Naive thymus-derived CD4-positive, alpha-beta T cell (primary cell): ENCODE data around the gene PIK3C3. TPM values are rescaled to one million over a fixed set of nuclear protein-coding genes. Genes with fewer than 3 reads are reported as not detected.

Experiments
- ATAC-seq: fragments of 150-1000 bp; cut with Tn5 transposase; 2 replicates; pipeline ENCODE4 v1.10.0; 2021; ENCODE audit warnings: mild to moderate bottlenecking, moderate library complexity
- CTCF ChIA-PET: fragments of 350-600 bp; sonication (Branson Sonifier 250); formaldehyde crosslinking; loops from one replicate; lab custom pipeline; 2021; ENCODE audit warnings: antibody characterized with exemption; lab: Charles Lee
- POLR2A ChIA-PET: fragments of 350-600 bp; sonication (Branson Sonifier 250); formaldehyde crosslinking; loops from one replicate; lab custom pipeline; 2021; ENCODE audit warnings: antibody characterized with exemption, inconsistent platforms; lab: Charles Lee
- DNase-seq, 9 donors: peaks; one replicate each; pipeline versions ENCODE4 v3.0.0 to v3.0.0-alpha.2; 2020 to 2022; ENCODE audit warnings: mixed read lengths in 1 of 9
- H3K27ac ChIP-seq: one replicate; pipeline ENCODE4 v1.7.0; 2013; ENCODE audit warnings: mild to moderate bottlenecking, low read depth, low read length, moderate library complexity
- H3K27me3 ChIP-seq, 2 donors: one replicate each; pipeline ENCODE4 v1.7.0; 2013; ENCODE audit warnings: low read length in 2 of 2, mild to moderate bottlenecking in 2 of 2, moderate library complexity in 2 of 2; ENCODE audit not compliant: control insufficient read depth in 2 of 2, insufficient read depth in 2 of 2
- H3K36me3 ChIP-seq, 3 experiments: 1 replicate in 2 of 3; 2 replicates in 1 of 3; pipeline ENCODE4 v1.7.0; 2013; ENCODE audit warnings: low read length in 3 of 3, mild to moderate bottlenecking in 3 of 3, moderate library complexity in 1 of 3; ENCODE audit not compliant: insufficient read depth in 3 of 3, control insufficient read depth in 2 of 3
- H3K4me1 ChIP-seq, 2 donors: one replicate each; pipeline ENCODE4 v1.7.0; 2013; ENCODE audit warnings: low read length in 2 of 2, mild to moderate bottlenecking in 2 of 2, moderate library complexity in 1 of 2; ENCODE audit not compliant: control insufficient read depth in 2 of 2, insufficient read depth in 2 of 2
- H3K4me3 ChIP-seq: 2 replicates; pipeline ENCODE4 v1.7.0; 2013; ENCODE audit warnings: mild to moderate bottlenecking, low read length
- H3K9me3 ChIP-seq, 3 experiments: 1 replicate in 2 of 3; 2 replicates in 1 of 3; pipeline ENCODE4 v1.7.0; 2013; ENCODE audit warnings: low read length in 3 of 3; ENCODE audit not compliant: control insufficient read depth in 2 of 3
- H3K27ac Mint-ChIP-seq, 9 donors: one replicate each; pipeline ENCODE4 v1.8.0; 2020 to 2022; ENCODE audit warnings: mixed read lengths in 9 of 9, mild to moderate bottlenecking in 8 of 9, moderate library complexity in 5 of 9, inconsistent platforms in 2 of 9
- H3K27me3 Mint-ChIP-seq, 5 donors: one replicate each; pipeline ENCODE4 v1.8.0; 2021 to 2022; ENCODE audit warnings: mixed read lengths in 5 of 5, mild to moderate bottlenecking in 1 of 5
- H3K36me3 Mint-ChIP-seq, 5 donors: one replicate each; pipeline ENCODE4 v1.8.0; 2020 to 2022; ENCODE audit warnings: mixed read lengths in 5 of 5, mild to moderate bottlenecking in 3 of 5, inconsistent platforms in 1 of 5
- H3K4me1 Mint-ChIP-seq, 7 donors: one replicate each; pipeline ENCODE4 v1.8.0; 2020 to 2022; ENCODE audit warnings: mixed read lengths in 7 of 7, mild to moderate bottlenecking in 3 of 7, inconsistent platforms in 1 of 7
- H3K4me3 Mint-ChIP-seq, 10 donors: one replicate each; pipeline ENCODE4 v1.8.0; 2020 to 2022; ENCODE audit warnings: mild to moderate bottlenecking in 10 of 10, mixed read lengths in 10 of 10, moderate library complexity in 6 of 10, inconsistent platforms in 2 of 10
- H3K9me3 Mint-ChIP-seq, 11 donors: one replicate each; pipeline ENCODE4 v1.8.0; 2020 to 2022; ENCODE audit warnings: mixed read lengths in 11 of 11, mild to moderate bottlenecking in 4 of 11, inconsistent platforms in 1 of 11, moderate library complexity in 1 of 11
- intact Hi-C, 2 donors: fragments of 100-400 bp; cut with micrococcal nuclease; formaldehyde crosslinking; loops; one replicate each; pipeline ENCODE4 v1.15.1; 2023
- polyA plus RNA-seq, 2 donors: library from polyadenylated mRNA; unstranded; fragments of 300-500 nt; fragmentation: Illumina TruSeq; gene quantifications; one replicate each; pipeline ENCODE4 v1.2.3, GENCODE V29; 2021
- total RNA-seq, 6 experiments: library from RNA in 5 of 6; stranded (reverse) in 5 of 6; gene quantifications; 1 replicate in 5 of 6; 2 replicates in 1 of 6; pipeline ENCODE4 v1.2.3 and lab custom pipeline; 2021 to 2026

The PIK3C3 gene
- total and polyA plus RNA-seq, 7 experiments from 2014 or later: 30.6 to 76.9 (median 58.6) TPM

DNA sequence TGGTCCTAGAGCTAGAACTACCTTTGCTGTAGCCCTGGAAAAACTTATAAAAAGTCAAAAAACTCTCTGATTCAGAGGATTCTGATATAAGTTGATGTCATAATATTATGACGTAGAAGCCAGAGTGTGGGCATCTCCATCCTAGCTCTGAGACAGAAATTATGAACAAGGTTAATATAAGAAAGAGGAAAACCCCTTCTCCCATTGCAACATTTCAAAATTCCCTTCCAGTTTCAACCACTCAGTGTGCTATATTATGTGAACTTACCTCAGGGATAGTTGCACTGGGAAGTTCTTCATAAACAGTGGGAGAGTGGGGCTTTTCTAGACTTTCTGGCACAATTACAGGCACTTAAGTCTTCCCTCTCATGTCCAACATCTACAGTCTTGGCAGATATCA lies 171.6 kb downstream of the PIK3C3 start:
- Mint-ChIP-seq H3K27me3 (peaks cover 0 to 8% (median 4%) of the 10 kb centered on the region in 5 donors), H3K4me3 (no peak overlapping the region), H3K4me1 (peaks cover 0 to 2% (median 0%) of the 10 kb centered on the region in 7 donors), H3K9me3 (peaks cover 0 to 2% (median 0%) of the 10 kb centered on the region in 11 donors), H3K27ac (no peak overlapping the region), H3K36me3 (peaks cover 0 to 11% (median 0%) of the 10 kb centered on the region in 5 donors)
- ChIA-PET CTCF (no interaction called here), POLR2A (no interaction called here)
- no peak for ATAC-seq
- Histone ChIP-seq H3K36me3 (no peaks in the 10 kb centered on the region), H3K27ac (no peak overlapping the region), H3K27me3 (no peaks in the 10 kb centered on the region), H3K4me1 (no peaks in the 10 kb centered on the region), H3K4me3 (no peak overlapping the region), H3K9me3 (no peaks in the 10 kb centered on the region)
- intact Hi-C loops: no loop called here
- no peak for DNase-seq

DNA sequence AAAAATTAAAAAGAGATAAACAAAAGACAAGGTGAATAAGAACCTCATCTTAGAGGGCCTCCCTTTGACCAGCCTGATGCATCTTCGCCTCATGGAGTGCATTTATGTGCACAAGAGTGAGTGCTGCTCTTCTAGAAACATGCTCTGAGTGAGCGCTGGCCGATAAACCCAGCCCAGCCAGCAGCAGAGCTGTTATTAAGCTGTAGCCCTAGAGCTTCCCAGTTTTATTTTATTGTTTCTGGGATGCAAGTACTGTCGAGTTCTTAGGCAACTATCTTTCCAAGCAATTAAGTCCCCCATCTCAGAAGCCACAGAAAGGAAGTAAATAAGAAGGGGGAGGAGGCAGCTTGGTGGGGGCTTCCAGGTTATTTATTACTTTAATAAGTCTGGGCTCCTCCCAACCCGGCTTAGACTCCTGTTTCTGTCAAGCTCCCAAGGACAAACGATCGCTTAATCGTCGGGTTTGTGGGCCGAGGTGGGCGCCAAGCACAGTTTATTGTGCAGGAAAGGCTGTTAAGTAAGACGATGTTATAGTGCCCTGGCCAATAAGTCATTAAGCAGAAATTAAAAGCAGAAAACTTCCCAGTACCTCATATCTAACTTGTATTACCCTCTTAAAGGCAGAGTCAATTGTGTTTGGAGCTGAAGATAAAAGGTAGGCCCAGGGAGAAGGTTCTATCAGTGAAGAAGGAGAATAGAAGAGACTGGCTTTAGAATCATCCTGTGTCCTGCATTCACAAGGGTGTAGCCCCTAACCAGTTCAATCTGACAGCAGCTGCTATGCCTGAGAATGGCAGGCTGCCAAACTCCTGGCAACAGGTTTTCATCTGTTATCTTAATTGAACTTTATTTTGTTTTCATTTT lies 176.3 kb downstream of the PIK3C3 start:
- Histone ChIP-seq H3K4me1 (no peaks in the 10 kb centered on the region), H3K36me3 (no peaks in the 10 kb centered on the region), H3K4me3 (no peak overlapping the region), H3K27me3 (no peaks in the 10 kb centered on the region), H3K27ac (no peak overlapping the region), H3K9me3 (no peaks in the 10 kb centered on the region)
- Mint-ChIP-seq H3K9me3 (peaks cover 0 to 3% (median 0%) of the 10 kb centered on the region in 11 donors), H3K27ac (no peak overlapping the region), H3K27me3 (peaks cover 0 to 8% (median 4%) of the 10 kb centered on the region in 5 donors), H3K4me1 (no peaks in the 10 kb centered on the region), H3K36me3 (no peaks in the 10 kb centered on the region), H3K4me3 (no peak overlapping the region)
- intact Hi-C loops: loop anchor here in 1 of 2 donors (5.0 kb wide), 1 partner anchor 1141 kb away; no protein-coding TSS in a partner anchor
- DNase-seq: no peak
- ATAC-seq: no peak
- ChIA-PET CTCF (no interaction called here), POLR2A (no interaction called here)

DNA sequence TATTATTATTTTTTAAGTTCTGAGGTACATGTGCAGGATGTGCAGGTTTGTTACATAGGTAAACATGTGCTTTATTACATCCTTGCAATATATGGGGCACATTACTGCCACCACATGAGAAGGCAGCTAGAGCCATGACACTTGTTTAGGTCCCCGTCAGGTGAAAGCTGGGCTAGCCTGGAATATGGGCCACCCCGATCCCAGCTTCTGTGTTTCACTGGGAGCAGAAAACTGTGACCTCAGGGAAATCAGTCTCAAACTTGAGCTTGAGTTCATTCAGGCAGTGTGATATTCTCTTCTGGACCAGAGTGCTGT lies 176.9 kb downstream of the PIK3C3 start:
- Histone ChIP-seq H3K4me3 (no peak overlapping the region), H3K27ac (no peak overlapping the region), H3K9me3 (no peaks in the 10 kb centered on the region), H3K36me3 (no peaks in the 10 kb centered on the region), H3K4me1 (no peaks in the 10 kb centered on the region), H3K27me3 (no peaks in the 10 kb centered on the region)
- Mint-ChIP-seq H3K36me3 (no peaks in the 10 kb centered on the region), H3K4me1 (peaks cover 0 to 2% (median 0%) of the 10 kb centered on the region in 7 donors), H3K9me3 (peaks cover 0 to 3% (median 0%) of the 10 kb centered on the region in 11 donors), H3K4me3 (no peak overlapping the region), H3K27me3 (peaks cover 1 to 8% (median 7%) of the 10 kb centered on the region in 5 donors), H3K27ac (no peak overlapping the region)
- POLR2A ChIA-PET: no interaction called here
- CTCF ChIA-PET: no interaction called here
- ATAC-seq (no peak), DNase-seq (no peak)
- intact Hi-C loops: loop anchor here in 1 of 2 donors (5.0 kb wide), 1 partner anchor 1140 kb away; no protein-coding TSS in a partner anchor
